GM19452 (cell line): ENCODE data around the gene RFESD.

Experiments used
- ATAC-seq: cut with Tn5 transposase; IDR thresholded peaks from one replicate; pipeline ENCODE4 v1.9.1; 2021; ENCODE audit not compliant: unreplicated experiment

The RFESD gene

GRCh38 chr5:95660060-95660459 lies 13.5 kb downstream of the RFESD start:
- ATAC-seq: no peak

GRCh38 chr5:95662946-95663345 lies 16.4 kb downstream of the RFESD start:
- ATAC-seq: no peak

GRCh38 chr5:95664204-95664786 lies 17.7 kb downstream of the RFESD start:
- ATAC-seq: no peak

GRCh38 chr5:95667061-95667618 lies 20.6 kb downstream of the RFESD start:
- no peak for ATAC-seq

GRCh38 chr5:95667678-95668077 lies 21.1 kb downstream of the RFESD start:
- ATAC-seq: no peak

- ATAC-seq: no peak
These were observed 21.6 kb downstream of the RFESD start for GRCh38 chr5:95668216-95668615.

- no peak for ATAC-seq
These were observed 22.2 kb downstream of the RFESD start for GRCh38 chr5:95668728-95669127.

GRCh38 chr5:95669540-95669939 lies 23.0 kb downstream of the RFESD start:
- no peak for ATAC-seq

- ATAC-seq: no peak
These were observed 23.4 kb downstream of the RFESD start for GRCh38 chr5:95669985-95670384.

- no peak for ATAC-seq
These were observed 24.0 kb downstream of the RFESD start for GRCh38 chr5:95670568-95670967.

GRCh38 chr5:95671826-95672225 lies 25.2 kb downstream of the RFESD start:
- no peak for ATAC-seq

- ATAC-seq: no peak
These were observed 26.1 kb downstream of the RFESD start for GRCh38 chr5:95672641-95673040.

- no peak for ATAC-seq
These were observed 26.5 kb downstream of the RFESD start for GRCh38 chr5:95673081-95673480.

GRCh38 chr5:95682891-95683290 lies 36.3 kb downstream of the RFESD start, which contains the start of gene SPATA9:
Gene SPATA9, minus strand, starts transcription at chr5:95682991. Its CDS starts 137 bp downstream, at chr5:95682854.
- no peak for ATAC-seq

GRCh38 chr5:95684361-95684760 lies 37.8 kb downstream of the RFESD start:
- ATAC-seq: no peak

GRCh38 chr5:95686651-95687050 lies 40.1 kb downstream of the RFESD start:
- ATAC-seq: no peak

- no peak for ATAC-seq
These were observed 43.1 kb downstream of the RFESD start for GRCh38 chr5:95689680-95690079.

- no peak for ATAC-seq
These were observed 43.8 kb downstream of the RFESD start for GRCh38 chr5:95690333-95690732.

GRCh38 chr5:95697781-95698681 lies 51.5 kb downstream of the RFESD start:
- ATAC-seq: no peak

GRCh38 chr5:95699337-95699736 lies 52.8 kb downstream of the RFESD start:
- no peak for ATAC-seq

- ATAC-seq: no peak
These were observed 54.5 kb downstream of the RFESD start for GRCh38 chr5:95701074-95701473.

- ATAC-seq: no peak
These were observed 57.6 kb downstream of the RFESD start for GRCh38 chr5:95704150-95704549.
